ENCODE measurements around the gene TMC3.
A peak's percentile ranks its signal among the peaks of the same experiment; 100 is the strongest.

Gene TMC3

DNA sequence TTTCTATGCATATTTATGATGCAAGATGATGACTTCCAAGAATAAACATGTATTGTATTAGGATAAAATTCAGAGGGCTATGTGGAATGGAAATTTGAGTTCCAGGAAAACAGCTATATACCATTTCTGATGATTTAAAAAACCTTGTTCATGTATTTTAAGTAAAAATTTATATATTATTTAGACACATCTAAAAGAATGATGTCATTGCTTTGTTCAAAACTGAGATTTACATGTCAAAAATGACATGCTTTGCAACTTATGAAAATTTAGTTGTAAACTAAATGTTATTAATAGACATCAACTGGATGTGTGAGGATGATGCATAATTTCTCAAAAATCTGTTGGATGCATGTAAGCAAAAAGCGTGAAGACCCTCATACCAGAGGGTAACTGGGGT is 52.3 kb downstream of the TMC3 start:
- no peak for DNase-seq

DNA sequence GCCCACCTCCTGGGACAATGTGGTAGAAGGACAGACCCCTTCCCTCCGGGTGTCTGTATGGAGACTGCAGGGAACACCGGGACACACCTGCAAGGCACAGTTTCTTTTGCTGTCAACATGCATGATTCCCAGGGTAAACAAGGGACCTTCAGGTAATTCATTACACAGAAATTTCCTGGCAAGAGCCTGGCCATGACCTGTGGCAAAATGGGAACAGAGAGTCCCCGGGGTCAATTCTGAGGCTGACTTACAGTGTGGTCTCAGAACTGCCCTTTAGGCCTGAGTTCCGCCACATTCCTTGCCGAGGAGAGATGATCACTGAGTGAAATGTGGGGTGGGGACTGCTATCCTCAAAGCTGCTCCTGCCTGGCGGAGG is 56.4 kb downstream of the TMC3 start:
- DNase-seq: no peak

DNA sequence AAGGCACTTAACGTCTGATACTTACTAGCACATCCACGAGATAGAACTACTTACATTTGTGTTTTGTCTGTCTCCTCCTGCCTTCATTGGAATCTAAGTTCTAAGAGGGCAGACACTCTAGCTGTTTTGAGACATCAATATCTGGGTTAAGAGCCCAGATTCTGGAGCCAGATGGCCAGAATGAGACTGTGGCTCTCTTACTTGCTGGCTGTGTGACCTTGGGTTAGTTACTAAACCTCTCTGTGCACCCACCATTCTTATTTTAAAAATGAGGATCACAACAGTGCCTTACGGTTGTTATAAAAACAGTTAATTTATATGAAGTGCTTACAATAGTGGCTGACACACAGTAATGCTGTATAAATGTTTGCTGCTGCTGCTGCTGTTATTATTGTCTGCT is 57.7 kb downstream of the TMC3 start:
- no peak for DNase-seq

DNA sequence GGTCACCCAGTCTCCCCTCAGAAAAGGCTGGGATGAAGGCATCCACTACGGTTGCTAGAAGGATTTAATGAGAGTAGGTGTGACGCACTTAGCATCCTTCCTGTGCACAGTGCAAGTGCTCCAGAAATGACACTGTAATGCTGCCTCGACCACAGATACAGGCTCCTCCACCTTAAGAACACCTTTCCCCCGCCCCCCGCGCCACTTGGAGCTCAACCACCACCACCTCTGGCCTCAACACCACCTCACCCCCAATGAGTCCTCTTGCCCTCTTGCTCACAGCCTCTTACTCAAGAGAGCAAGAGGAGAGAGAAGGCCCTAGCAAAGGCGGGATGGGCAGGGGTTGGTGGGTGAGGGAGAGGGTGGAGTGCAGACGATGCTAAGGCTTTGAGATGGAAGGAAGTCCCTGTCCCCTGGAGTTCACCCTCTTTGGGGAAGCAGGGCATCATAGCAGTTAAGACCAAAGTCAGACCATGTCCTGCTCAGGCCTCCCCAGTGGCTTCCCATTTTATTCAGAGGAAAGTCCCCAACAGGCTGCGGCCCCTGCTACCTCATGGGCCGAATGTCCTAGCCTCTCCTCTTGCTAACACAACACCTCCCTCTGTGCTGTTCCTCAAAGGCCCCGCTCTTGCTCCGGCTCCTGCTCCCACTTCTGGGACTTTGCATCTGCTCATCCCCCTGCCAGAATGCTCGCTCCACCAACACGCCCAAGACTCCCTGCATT is 58.4 kb downstream of the TMC3 start:
- no peak for DNase-seq

DNA sequence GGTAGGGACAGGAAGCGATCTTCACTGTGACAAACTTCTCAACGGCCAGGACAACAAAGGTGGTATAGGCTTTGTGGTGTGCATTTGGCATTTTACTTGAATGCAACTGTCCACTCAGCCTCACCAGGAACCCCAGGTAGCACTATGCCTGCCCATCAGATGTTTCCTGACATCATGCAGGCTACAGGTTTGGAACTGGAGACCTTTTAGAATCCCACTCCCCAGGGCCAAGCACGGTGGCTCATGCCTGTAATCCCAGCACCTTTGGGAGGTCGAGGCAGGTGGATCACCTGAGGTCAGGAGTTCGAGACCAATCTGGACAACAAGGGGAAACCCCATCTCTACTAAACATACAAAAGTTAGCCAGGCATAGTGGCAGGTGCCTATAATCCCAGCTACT is 59.6 kb downstream of the TMC3 start:
- no peak for DNase-seq

DNA sequence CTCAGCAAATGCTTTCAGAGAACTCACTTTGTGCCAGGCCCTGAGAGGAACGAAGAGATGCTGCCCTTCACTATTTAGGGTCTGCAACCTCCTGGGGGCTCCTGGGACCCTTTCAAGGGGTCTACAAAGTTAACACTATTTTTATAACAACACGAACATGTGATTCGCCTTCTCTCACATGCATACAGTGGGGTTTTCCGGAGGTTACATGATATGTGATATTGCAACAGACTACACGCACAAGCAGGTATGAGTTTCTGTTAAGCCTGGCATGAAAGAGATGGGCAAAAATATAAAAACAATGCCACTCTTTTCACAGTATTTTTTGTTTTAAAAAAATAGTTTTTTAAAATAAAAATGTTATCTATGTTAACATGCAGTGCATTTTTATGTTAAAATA is 60.3 kb downstream of the TMC3 start:
- DNase-seq: no peak

DNA sequence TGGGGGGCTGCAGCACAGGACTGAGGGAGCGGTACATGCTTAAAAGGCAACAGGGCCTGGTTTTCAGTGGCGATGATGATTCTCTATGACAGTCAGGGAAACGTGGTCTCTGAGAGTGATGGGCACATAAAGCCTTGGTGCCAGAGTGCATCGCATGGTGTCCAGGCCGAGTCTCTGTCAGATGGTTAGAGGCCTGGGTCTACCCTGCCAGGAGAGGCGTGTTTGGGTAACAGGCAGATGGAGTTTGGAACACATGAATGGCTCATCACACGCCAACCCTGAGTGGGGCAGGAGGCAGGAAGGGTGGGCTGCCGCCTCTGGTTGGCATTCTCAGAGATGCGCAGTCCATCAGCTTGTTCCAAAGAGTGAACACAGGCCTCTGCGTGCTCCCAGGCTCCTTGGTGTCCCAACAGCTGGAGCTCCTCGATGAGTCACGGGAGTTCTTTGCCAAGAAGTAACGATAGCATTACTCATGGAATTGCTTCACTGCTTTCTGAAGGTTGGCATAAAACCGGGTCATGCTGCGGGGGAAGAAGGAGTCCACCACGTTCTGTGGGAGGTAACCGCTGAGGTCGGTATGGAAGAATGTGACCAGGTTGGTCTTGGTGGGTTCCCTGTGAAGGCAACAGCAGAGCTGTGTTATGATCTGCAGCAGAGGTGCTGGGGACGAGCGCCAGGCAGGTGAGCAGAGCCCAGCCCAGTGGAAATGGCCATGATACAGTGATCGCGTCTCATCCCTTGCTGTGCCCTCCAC is 61.0 kb downstream of the TMC3 start:
- no peak for DNase-seq

DNA sequence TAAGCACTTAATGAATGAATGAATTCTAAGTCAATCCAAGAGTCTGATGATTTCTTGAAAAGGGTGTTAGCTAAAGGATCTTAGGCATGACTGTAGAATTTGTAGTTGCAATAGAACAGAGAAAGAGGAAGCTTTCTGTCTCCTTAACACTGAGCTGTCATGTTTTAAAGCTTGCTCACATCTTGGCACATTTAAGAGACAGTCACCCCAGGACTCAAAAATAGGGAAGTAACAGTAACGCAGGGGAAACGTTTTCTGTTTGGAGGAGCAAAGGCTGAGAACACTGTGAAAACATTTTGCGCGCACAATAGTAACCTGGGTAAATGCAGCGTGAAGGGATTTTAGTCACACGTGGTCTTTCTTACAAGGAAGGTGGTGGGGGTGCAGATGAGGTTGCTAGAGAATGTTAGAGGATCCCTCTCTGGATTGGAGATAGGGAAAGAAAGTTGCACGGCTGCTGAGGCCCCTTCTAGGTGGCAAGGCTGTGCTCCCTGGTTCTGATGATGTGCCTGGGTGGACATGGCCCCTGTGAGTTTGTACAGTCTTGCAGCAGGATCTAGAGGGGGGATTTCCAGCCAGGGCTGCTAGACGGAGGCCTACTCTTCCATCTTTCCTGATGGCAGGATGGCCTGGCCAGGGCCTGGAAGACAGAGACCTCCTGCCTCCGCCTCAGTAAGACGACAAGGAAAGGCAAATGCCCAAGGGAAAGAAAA is 62.1 kb downstream of the TMC3 start:
- DNase-seq: no peak

DNA sequence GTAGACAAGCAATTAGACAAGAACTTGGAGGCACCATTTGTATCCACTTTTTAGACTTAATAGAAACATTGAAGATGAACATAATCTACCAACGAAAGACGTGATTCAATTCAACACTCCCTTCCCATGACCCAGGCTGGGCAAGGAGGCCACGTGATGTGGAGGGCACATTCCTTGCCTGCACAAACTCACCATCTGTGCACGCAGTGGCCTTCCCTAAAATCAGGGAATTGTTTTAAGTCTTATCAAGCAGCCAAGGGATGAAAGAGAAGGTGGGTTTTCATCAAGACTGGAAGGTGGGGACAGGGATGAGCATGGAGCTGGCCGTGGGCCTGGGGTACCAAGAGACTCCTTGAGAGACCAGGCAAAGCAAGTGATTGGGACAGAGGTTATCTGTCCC is 63.5 kb downstream of the TMC3 start:
- no peak for DNase-seq

DNA sequence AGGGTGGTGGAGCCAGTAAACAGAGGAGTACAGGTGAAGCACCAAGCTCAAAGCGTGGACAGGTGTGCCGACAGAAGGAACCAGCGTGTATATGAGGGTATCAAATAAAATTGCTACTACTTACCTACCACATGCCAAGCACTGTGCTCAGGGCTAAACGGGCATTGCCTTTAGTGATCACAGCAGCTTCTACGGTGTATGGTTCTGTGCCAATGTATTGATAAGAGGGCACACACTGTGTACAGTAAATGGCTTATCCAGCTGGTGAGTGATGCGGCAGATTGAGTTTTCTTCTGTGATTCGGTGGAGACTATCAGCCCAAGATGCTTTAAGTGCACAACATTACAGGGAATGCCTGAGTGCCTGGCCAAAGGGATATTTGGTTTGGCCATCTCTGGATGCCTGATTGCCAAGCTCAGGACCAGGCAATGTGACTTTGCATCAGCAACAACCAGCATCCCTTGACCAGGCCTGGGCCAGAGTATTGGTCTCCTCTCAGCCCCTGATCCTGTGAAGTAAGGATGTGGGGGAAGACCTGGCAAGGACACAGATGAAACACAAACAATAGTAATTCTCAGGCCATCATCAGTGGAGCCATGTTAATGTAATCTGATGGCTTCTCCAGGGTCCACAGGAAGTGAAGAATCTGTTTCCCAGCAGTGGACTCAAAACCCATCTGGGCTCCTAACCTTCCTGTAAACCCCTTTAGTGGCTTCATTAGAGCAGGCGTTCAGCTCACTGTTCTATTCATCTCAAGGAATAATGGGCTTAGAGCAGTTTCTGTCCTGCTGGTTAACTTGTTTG is 64.2 kb downstream of the TMC3 start:
- DNase-seq: no peak

DNA sequence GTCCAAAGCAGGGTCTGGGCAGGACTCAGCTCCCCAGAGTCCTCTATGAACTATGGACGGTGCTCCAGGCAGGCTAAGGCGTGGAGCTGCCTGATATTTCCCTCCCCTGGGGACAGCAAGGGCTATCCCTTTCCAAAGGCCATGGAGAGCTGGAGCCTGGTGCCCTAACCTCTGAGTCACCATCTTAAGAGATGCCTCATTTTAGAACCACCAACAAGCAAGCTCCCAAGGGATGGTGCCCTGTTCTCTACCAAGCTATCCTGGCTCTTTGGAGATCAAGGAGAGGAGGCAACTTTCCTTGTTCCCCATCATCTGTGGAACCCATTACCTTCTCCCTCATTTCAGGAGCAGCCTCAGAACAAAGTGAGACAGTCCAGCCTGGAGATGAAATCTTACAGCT is 65.8 kb downstream of the TMC3 start:
- DNase-seq: no peak

DNA sequence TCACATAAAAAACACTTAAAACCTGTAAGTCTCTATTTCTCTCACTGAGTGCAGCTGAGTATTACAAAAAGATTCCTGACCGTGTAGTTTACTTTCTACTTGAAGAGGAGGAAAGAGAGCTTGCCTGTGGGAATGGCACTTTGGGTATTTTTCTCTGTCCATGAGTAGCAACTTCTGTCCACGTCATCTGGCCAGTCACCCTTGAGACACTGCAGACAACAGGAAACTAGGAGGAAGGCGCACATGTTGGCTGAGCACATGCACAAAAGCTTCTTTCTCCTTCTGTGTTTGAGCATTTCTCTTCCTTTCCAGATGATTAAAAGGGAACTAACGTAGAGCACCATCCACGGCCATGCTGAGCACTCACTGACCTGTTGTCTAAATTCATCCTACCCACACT is 69.8 kb downstream of the TMC3 start:
- DNase-seq: no peak

DNA sequence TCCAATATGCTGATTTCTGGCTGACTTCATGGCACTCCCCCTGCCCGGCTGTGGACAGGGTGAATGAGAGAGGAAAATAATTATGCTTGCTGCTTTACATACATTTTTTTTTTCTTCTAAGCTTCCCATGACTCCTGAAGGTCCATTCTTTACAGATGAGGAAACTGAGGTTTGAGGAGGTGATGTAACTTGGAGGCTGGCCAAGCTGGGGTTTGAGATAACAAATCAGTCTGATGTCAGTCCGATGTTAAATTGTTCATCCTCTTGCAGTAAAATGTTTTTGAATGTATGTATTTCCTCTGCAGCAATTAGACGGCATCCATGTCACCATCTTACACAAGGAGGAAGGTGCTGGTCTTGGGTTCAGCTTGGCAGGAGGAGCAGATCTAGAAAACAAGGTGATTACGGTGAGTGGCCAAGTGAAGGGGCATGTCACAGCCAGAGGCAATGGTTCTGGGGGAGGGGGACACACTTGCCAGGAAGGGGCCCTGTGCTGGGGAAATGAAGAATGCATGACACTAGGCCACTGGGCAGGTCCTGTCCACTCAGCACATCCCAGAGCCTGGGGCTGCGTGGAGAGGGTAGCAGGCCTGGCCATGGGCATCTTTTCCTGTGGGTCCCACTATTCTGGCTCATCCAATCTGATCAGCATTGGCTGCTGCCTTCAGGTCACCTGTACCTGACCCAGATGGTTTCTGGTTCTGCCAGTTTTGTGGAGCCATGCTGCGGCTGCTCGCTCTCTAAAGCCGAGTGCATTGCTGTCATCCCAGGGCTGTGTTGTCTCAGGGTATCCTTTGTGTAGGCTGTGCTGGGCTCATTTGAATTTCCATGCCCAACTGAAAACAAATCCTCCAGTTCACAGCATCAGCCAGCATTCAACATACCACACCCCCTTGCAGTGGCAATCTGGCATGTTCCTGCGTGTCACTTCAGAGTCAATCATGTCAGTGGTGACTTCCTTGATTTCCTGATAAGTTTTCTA is 70.5 kb downstream of the TMC3 start:
- peak; percentile 40 for DNase-seq

DNA sequence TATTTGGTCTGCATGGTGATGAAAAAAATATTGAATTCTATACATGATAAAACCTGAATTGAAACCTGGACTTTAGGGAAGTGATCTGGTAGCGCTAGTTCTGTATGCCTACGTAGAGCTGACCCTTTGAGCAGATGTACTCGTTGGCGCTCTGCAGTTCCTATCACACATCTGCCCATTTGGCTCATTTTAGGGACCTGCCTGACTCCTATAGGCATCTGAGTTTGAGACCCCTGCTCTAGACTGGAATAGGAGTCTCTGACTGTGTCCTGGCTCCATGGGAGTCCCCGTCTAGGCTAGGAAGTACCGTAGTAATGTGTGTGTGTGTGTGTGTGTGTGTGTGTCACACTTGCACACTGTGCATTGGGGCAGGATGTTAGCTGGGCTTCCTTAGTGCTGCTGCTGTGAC is 71.3 kb downstream of the TMC3 start:
- no peak for DNase-seq

DNA sequence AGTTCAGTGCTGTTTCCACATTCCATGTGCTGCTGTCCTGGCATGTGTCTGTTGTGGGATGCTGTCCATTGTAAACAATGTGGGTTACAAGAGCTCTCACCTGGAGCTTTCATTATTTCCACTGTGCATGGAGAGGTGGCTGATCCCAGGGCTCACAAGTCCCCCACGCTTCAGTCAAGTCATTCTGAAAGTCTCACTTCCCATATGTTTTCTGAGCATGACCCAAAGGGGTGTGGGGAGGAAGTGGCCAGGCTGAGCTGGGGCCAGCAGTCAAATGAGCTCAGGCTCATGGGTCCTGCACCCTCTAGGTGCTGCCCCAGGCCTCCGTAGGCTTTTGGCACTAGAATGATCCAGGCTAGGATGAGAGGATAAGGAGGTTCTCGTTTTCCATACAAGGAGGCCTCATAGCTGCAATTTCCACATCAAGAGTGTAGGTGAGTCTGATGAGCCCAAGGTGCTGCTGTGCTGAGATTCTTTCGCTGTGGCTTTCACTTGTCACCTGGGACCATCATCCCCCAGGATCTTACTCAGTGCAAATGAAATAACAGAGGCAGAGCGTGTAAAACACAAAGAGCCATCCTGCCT is 72.1 kb downstream of the TMC3 start:
- DNase-seq: no peak

DNA sequence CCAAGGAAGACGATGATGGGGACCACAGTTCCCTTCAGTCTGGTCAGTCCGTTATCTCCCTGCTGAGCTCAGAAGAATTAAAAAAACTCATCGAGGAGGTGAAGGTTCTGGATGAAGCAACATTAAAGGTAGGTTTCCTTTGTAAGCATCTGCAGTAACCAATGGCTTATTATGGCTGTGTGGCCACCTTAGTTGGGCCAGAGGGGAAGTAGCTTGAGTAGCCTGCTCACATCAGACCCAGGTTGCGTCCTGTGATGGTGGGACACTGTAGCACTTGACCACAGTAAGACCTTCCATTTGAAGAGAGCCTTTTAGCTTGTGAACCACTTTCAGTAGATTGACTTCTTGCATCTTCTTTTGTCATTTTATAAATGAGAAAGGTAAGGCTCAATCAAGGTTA is 72.6 kb downstream of the TMC3 start:
- DNase-seq: no peak

DNA sequence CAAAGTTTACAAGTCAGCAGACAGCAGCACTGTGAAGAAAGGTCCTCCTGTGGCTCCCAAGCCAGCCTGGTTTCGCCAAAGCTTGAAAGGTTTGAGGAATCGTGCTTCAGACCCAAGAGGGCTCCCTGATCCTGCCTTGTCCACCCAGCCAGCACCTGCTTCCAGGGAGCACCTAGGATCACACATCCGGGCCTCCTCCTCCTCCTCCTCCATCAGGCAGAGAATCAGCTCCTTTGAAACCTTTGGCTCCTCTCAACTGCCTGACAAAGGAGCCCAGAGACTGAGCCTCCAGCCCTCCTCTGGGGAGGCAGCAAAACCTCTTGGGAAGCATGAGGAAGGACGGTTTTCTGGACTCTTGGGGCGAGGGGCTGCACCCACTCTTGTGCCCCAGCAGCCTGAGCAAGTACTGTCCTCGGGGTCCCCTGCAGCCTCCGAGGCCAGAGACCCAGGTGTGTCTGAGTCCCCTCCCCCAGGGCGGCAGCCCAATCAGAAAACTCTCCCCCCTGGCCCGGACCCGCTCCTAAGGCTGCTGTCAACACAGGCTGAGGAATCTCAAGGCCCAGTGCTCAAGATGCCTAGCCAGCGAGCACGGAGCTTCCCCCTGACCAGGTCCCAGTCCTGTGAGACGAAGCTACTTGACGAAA is 74.3 kb downstream of the TMC3 start:
- no peak for DNase-seq

DNA sequence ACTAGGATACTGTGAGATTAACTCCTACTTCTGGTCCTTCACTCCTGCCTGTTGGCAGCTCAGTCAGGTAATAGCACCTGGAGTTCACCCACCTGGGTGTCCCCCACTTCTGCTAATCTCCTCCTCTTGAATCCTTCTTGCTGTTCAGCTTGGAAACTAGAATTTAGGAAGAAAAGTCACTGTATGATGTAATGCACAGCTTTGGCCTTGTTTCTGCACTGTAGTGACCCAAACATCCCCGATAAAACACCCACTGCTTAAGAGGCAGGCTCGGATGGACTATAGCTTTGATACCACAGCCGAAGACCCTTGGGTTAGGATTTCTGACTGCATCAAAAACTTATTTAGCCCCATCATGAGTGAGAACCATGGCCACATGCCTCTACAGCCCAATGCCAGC is 74.9 kb downstream of the TMC3 start:
- DNase-seq: no peak

DNA sequence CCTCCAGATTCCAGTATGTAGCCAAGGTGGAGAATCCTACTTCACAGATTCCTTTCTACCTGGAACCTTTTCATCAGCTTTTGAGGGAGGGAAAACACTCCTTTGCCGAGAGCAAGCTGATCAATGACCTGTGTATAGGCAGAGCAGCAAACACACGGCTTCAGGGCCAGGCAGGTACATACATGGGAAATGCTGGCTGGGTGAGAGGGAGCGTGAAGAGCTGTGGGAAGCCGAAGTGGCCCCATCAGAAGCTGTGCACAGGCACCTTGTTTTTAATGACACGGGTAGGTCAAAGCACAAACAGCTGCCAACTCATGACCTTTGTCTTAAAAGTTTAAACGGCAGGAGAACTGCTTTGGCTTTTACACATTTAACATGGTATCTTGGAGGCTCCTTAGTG is 75.4 kb downstream of the TMC3 start:
- DNase-seq: no peak

DNA sequence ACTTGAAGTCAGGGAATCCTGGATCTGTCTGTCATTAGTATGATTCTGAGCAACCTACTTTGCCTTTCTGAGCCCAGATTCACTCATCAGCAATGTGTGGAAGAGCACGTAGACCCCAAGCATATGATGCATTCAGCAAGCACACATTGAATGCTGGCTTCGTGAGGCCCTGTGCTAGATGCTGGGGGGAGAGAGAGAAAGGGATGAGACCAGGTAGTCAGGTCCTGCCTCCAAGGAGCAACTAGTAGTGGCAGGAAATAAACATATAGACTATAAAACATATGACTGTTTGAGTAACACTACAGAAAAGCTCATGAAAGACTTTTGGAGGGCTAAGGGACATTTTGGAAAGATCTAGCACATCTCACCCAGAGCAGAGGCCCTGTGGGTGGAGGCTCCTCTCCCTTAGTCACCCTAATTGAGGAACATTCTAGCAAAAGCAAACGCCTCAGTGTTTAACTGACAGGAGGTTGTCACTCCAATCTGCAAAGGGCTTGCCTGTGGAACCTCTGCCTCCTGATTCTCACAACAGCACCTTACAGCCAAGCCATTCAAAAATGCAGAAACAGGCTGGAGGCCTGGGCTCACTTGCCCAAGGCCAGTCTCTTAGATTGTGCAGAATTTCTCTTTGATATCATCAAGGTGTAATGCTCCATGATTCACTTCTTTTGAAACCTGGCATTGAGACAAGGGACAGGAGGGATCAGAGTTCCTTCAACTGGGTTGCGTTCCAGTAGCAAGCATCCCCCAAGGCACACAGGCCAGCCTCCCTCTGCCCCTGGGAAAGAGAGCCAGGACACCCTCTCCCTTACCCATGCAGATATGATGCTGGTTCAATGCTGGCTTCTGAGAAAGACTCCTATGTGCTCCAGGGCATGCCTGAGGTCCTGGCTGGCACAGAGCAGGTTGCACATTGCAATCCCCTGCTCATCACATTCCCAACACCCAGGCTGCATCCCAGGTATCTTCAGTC is 76.1 kb downstream of the TMC3 start:
- no peak for DNase-seq

Data from CD4-positive, alpha-beta T cell treated with Interleukin-12 subunit alpha and Interleukin-12 subunit beta, for 1 hour (primary cell).